SK-N-SH (cell line): ENCODE results near the gene PCGF2. TPM values are rescaled to one million over a fixed set of nuclear protein-coding genes. Genes with fewer than 3 reads are reported as not detected.
A peak's percentile ranks its signal among the peaks of the same experiment; 100 is the strongest.

Experiments
- CTCF ChIA-PET: fragments of 300-600, 350-600 bp; formaldehyde crosslinking; extraction: SDS; loops from one replicate; lab custom pipeline; 2021; lab: Yijun Ruan, JAX
- POLR2A ChIA-PET: fragments of 350-600 bp; sonication (Branson Sonifier 250); formaldehyde crosslinking; extraction: SDS; loops from one replicate; lab custom pipeline; 2020; ENCODE audit warnings: antibody characterized with exemption, inconsistent platforms; lab: Yijun Ruan, JAX
- DNase-seq: peaks from one replicate; pipeline ENCODE4 v3.0.0; 2012
- H2AFZ ChIP-seq: fragments of 200-600 bp; sonication (generic); 2 replicates; pipeline ENCODE4 v1.8.1; 2016; ENCODE audit warnings: antibody characterized with exemption, mild to moderate bottlenecking, low read depth
- H3F3A ChIP-seq: fragments of 200-600 bp; sonication (generic); replicated peaks from 2 replicates; pipeline ENCODE3; 2016; ENCODE audit warnings: antibody characterized with exemption, mild to moderate bottlenecking; ENCODE audit not compliant: insufficient read depth
- H3K27ac ChIP-seq, 2 experiments: fragments of 200-500 bp in 1 of 2; fragments of 200-600 bp in 1 of 2; sonication (Bioruptor generic) in 1 of 2; sonication (generic), shearing (Covaris generic) in 1 of 2; 2 replicates each; pipeline versions ENCODE4 v1.5.1 to v1.6.1; 2014 to 2016; ENCODE audit warnings: low read depth in 2 of 2, inconsistent platforms in 1 of 2, low read length in 1 of 2, mild to moderate bottlenecking in 1 of 2, mixed read lengths in 1 of 2
- H3K27me3 ChIP-seq: fragments of 200-600 bp; sonication (generic), shearing (Covaris generic); 2 replicates; pipeline ENCODE4 v1.6.1; 2016; ENCODE audit warnings: mixed run types; ENCODE audit not compliant: insufficient read depth
- H3K36me3 ChIP-seq, 2 experiments: fragments of 200-500 bp in 1 of 2; fragments of 200-600 bp in 1 of 2; sonication (Bioruptor generic) in 1 of 2; sonication (generic) in 1 of 2; replicated peaks in 1 of 2; 2 replicates each; pipeline versions ENCODE3 to v1.5.1; 2014 to 2016; ENCODE audit warnings: low read length in 1 of 2, mild to moderate bottlenecking in 1 of 2; ENCODE audit not compliant: insufficient read depth in 2 of 2, control insufficient read depth in 1 of 2
- H3K4me1 ChIP-seq, 2 experiments: fragments of 200-500 bp in 1 of 2; fragments of 200-600 bp in 1 of 2; sonication (Bioruptor generic) in 1 of 2; sonication (generic), shearing (Covaris generic) in 1 of 2; 2 replicates each; pipeline versions ENCODE4 v1.5.1 to v1.6.1; 2014 to 2016; ENCODE audit warnings: low read depth in 1 of 2, low read length in 1 of 2, mixed run types in 1 of 2; ENCODE audit not compliant: insufficient read depth in 2 of 2, control insufficient read depth in 1 of 2
- H3K4me2 ChIP-seq: fragments of 200-600 bp; sonication (generic), shearing (Covaris generic); 2 replicates; pipeline ENCODE4 v1.6.1; 2017; ENCODE audit warnings: mixed run types
- H3K4me3 ChIP-seq, 2 experiments: fragments of 200-500 bp in 1 of 2; fragments of 200-600 bp in 1 of 2; sonication (Bioruptor generic) in 1 of 2; sonication (generic), shearing (Covaris generic) in 1 of 2; 2 replicates each; pipeline versions ENCODE4 v1.5.1 to v1.8.1; 2014 to 2016; ENCODE audit warnings: low read depth in 2 of 2, inconsistent platforms in 1 of 2, low read length in 1 of 2, mild to moderate bottlenecking in 1 of 2, mixed read lengths in 1 of 2, moderate library complexity in 1 of 2
- H3K79me2 ChIP-seq: fragments of 200-600 bp; sonication (generic); 2 replicates; pipeline ENCODE4 v1.8.1; 2017; ENCODE audit warnings: mild to moderate bottlenecking; ENCODE audit not compliant: insufficient read depth
- H3K9ac ChIP-seq: fragments of 200-600 bp; sonication (generic); 2 replicates; pipeline ENCODE4 v1.6.1; 2017; ENCODE audit warnings: mixed run types
- H3K9me2 ChIP-seq: fragments of 200-600 bp; sonication (generic); 2 replicates; pipeline ENCODE4 v1.6.1; 2017; ENCODE audit warnings: mixed run types
- H3K9me3 ChIP-seq: fragments of 200-600 bp; sonication (generic); 2 replicates; pipeline ENCODE4 v1.6.1; 2017; ENCODE audit warnings: mixed run types, mild to moderate bottlenecking, moderate library complexity
- H4K20me1 ChIP-seq: fragments of 200-600 bp; sonication (generic); 2 replicates; pipeline ENCODE4 v1.6.1; 2017; ENCODE audit warnings: mild to moderate bottlenecking, mixed run types; ENCODE audit not compliant: insufficient read depth
- CTCF ChIP-seq: fragments of 200-600 bp; sonication (generic); IDR thresholded peaks from 2 replicates; pipeline ENCODE4 v1.6.1; 2017; ENCODE audit warnings: antibody characterized with exemption, mild to moderate bottlenecking, moderate library complexity
- ELF1 ChIP-seq: IDR thresholded peaks from 2 replicates; pipeline ENCODE4 v1.4.0; 2012
- EP300 ChIP-seq, 2 experiments: IDR thresholded peaks; 2 replicates each; pipeline versions ENCODE4 v1.4.0 to v1.6.1; 2012; ENCODE audit warnings: borderline replicate concordance in 1 of 2, low read depth in 1 of 2, low read length in 1 of 2
- EZH2phosphoT487 ChIP-seq: fragments of 200-600 bp; sonication (generic); IDR thresholded peaks from 2 replicates; pipeline ENCODE4 v1.6.1; 2017; ENCODE audit warnings: low read depth, mixed run types, mild to moderate bottlenecking, antibody characterized with exemption, moderate library complexity, borderline replicate concordance
- FOSL2 ChIP-seq: IDR thresholded peaks from 2 replicates; pipeline ENCODE4 v1.4.0; 2012; ENCODE audit warnings: low read depth, mild to moderate bottlenecking, moderate library complexity, borderline replicate concordance
- FOXJ3 ChIP-seq: sonication (generic); formaldehyde crosslinking; IDR thresholded peaks from 2 replicates; pipeline ENCODE4 v1.5.1; 2020; ENCODE audit warnings: mild to moderate bottlenecking, missing genetic modification reagents
- FOXM1 ChIP-seq: IDR thresholded peaks from 2 replicates; pipeline ENCODE4 v1.4.0; 2012; ENCODE audit warnings: low read depth, mild to moderate bottlenecking
- GATA2 ChIP-seq: sonication (generic); formaldehyde crosslinking; IDR thresholded peaks from 2 replicates; pipeline ENCODE4 v1.5.0; 2020; ENCODE audit warnings: mild to moderate bottlenecking, missing genetic modification reagents
- JUND ChIP-seq: IDR thresholded peaks from 2 replicates; pipeline ENCODE4 v1.4.0; 2012
- NFIC ChIP-seq: IDR thresholded peaks from 2 replicates; pipeline ENCODE4 v1.4.0; 2012; ENCODE audit warnings: borderline replicate concordance
- NRF1 ChIP-seq: IDR thresholded peaks from 2 replicates; pipeline ENCODE4 v1.6.1; 2012; ENCODE audit warnings: low read depth, mild to moderate bottlenecking, low read length
- POLR2AphosphoS5 ChIP-seq: IDR thresholded peaks from 2 replicates; pipeline ENCODE4 v1.6.1; 2012; ENCODE audit warnings: low read depth, low read length
- RCOR1 ChIP-seq: fragments of 150-350 bp; IDR thresholded peaks from 2 replicates; pipeline ENCODE4 v1.6.1; 2017; ENCODE audit warnings: antibody characterized with exemption, low read length
- REST ChIP-seq: IDR thresholded peaks from 2 replicates; pipeline ENCODE4 v1.6.1; 2012; ENCODE audit warnings: mild to moderate bottlenecking, low read depth, low read length, moderate library complexity
- RFX5 ChIP-seq: IDR thresholded peaks from 2 replicates; pipeline ENCODE4 v1.6.1; 2012; ENCODE audit warnings: mild to moderate bottlenecking, improper control_type of control experiment, low read length
- SIN3A ChIP-seq: IDR thresholded peaks from 2 replicates; pipeline ENCODE4 v1.6.1; 2012; ENCODE audit warnings: low read depth, mild to moderate bottlenecking, low read length, moderate library complexity, borderline replicate concordance
- SMC3 ChIP-seq: IDR thresholded peaks from 2 replicates; pipeline ENCODE4 v1.6.1; 2012; ENCODE audit warnings: low read depth, low read length, improper control_type of control experiment
- TCF12 ChIP-seq: IDR thresholded peaks from 2 replicates; pipeline ENCODE4 v1.4.0; 2012
- YY1 ChIP-seq: IDR thresholded peaks from 2 replicates; pipeline ENCODE4 v1.4.0; 2012; ENCODE audit warnings: low read depth, mild to moderate bottlenecking
- ZBTB33 ChIP-seq: IDR thresholded peaks from 2 replicates; pipeline ENCODE4 v1.4.0; 2012; ENCODE audit warnings: low read depth, borderline replicate concordance
- WGBS: methylation state at CpG from one replicate; pipeline ENCODE4 v1.1.6; 2017; ENCODE audit warnings: low lambda C conversion rate; 5-methylcytosine and 5-hydroxymethylcytosine counted together
- polyA plus RNA-seq, 3 experiments: library from polyadenylated mRNA; depleted of rRNA; stranded (reverse); fragments of >200 nt; gene quantifications; 2 replicates each; pipeline ENCODE4 v1.2.3, GENCODE V29; 2012

Gene PCGF2
- polyA plus RNA-seq, 1 of the 3 experiments (the other 2 are of a cell fraction) = 39.8 TPM

GRCh38 chr17:38728290-38728831, 19.8 kb downstream of the PCGF2 start:
- 97% methylated on average over 5 of the region's 8 CpGs for WGBS
- peaks cover 12 to 64% of the 10 kb centered on the region in 2 experiments; a peak in 1 of 4 replicates for H3K4me1 ChIP-seq
- POLR2A ChIA-PET = interaction anchor here (1.0 to 1.6 kb wide), 2 partner anchors 22 to 32 kb away, joined by 3 to 5 read pairs; partner anchors contain the start of gene MLLT6
- H3K36me3 ChIP-seq = peaks cover 8% of the 10 kb centered on the region in 2 experiments
- no peaks in the 10 kb centered on the region for H3K9me2 ChIP-seq
- H2AFZ ChIP-seq = no peak overlapping the region
- H3F3A ChIP-seq = peaks cover 27% of the 10 kb centered on the region
- no peaks in the 10 kb centered on the region for H3K9me3 ChIP-seq
- TF ChIP-seq POLR2AphosphoS5 (no peak), FOXJ3 (no peak)
- H3K9ac ChIP-seq = no peak overlapping the region
- peaks cover 25% of the 10 kb centered on the region; the same call in 1 of the 2 replicates for H3K79me2 ChIP-seq
- H3K4me2 ChIP-seq = no peak overlapping the region
- H3K27me3 ChIP-seq = no peaks in the 10 kb centered on the region
- H3K4me3 ChIP-seq = no peak overlapping the region
- DNase-seq = no peak
- H3K27ac ChIP-seq = peak overlapping the region in 1 of 2 experiments; percentile 23; a peak in 1 of 4 replicates
- H4K20me1 ChIP-seq = peaks cover 5% of the 10 kb centered on the region; the same call in 1 of the 2 replicates
- CTCF ChIA-PET = interaction anchor here (0.8 to 3.4 kb wide), 9 partner anchors 10 to 425 kb away, joined by 3 to 18 read pairs (median 4); no protein-coding TSS in a partner anchor

- TF ChIP-seq REST = no peak
- TF ChIP-seq RFX5 = no peak
- no peak for TF ChIP-seq JUND
- TF ChIP-seq GATA2 (CRISPR knock-in tag) = no peak
- no peak for TF ChIP-seq EZH2phosphoT487
- no peak for TF ChIP-seq RCOR1
- no peak for TF ChIP-seq NRF1
- TF ChIP-seq FOXM1 = no peak
- TF ChIP-seq SMC3 = no peak
- TF ChIP-seq YY1 = no peak
- no peak for TF ChIP-seq ELF1
- TF ChIP-seq EP300 (IDR thresholded peaks at IDR 0.05; ENCODE audit: borderline replicate concordance in 1 of 2, low read depth in 1 of 2, low read length in 1 of 2) = no peak
- TF ChIP-seq TCF12 = no peak
- TF ChIP-seq NFIC = no peak
- no peak for TF ChIP-seq CTCF
- TF ChIP-seq FOSL2 = no peak
- TF ChIP-seq POLR2AphosphoS5 = no peak
- no peak for TF ChIP-seq SIN3A
- no peak for TF ChIP-seq ZBTB33
- ChIA-PET POLR2A (interaction anchor here (1.6 kb wide), 1 partner anchor 22 kb away, joined by 5 read pairs; the partner anchor contains the start of gene MLLT6), CTCF (interaction anchor here (0.9 to 3.4 kb wide), 4 partner anchors 11 to 74 kb away, joined by 3 to 18 read pairs (median 3); no protein-coding TSS in a partner anchor)
- Histone ChIP-seq H3K27me3 (no peaks in the 10 kb centered on the region), H3K4me2 (no peak overlapping the region), H3K4me3 (no peak overlapping the region), H3K36me3 (peaks cover 4 to 6% of the 10 kb centered on the region in 2 experiments), H3K9ac (no peak overlapping the region), H3K4me1 (peaks cover 12 to 61% of the 10 kb centered on the region in 2 experiments; a peak in 1 of 4 replicates), H4K20me1 (peaks cover 5% of the 10 kb centered on the region; the same call in 1 of the 2 replicates), H3K79me2 (peaks cover 20% of the 10 kb centered on the region; the same call in 1 of the 2 replicates), H3K27ac (no peak overlapping the region), H3K9me3 (no peaks in the 10 kb centered on the region), H3K9me2 (no peaks in the 10 kb centered on the region), H3F3A (peaks cover 33% of the 10 kb centered on the region), H2AFZ (no peak overlapping the region)
- no peak for DNase-seq
- 96% methylated on average over 5 of the region's 5 CpGs for WGBS
Observed at GRCh38 chr17:38727736-38728135, 20.4 kb downstream of the PCGF2 start.
